ENCODE results near the gene ZMYM2. TPM values are rescaled to one million over a fixed set of nuclear protein-coding genes. Genes with fewer than 3 reads are reported as not detected.
A peak's percentile ranks its signal among the peaks of the same experiment; 100 is the strongest.

ZMYM2 gene
- total RNA-seq (2022) (91.1 and 101 TPM in 2 replicates), Bru-seq, nascent RNA (percentile 97 among the genes with signal in this experiment), BruChase-seq, experiment 1, labeled RNA remaining after a 2-hour chase (percentile 96 among the genes with signal in this experiment), BruChase-seq, experiment 2, labeled RNA remaining after a 6-hour chase (percentile 92 among the genes with signal in this experiment)
- long read RNA-seq, full-length matches to known transcripts: 2 of 28 reads
- long read RNA-seq, partial matches to known transcripts: 11 of 28 reads
- long read RNA-seq, other reads (novel, unspliced or antisense): 15 of 28 reads

- Mint-ChIP-seq H3K4me3 (ENCODE audit: unreplicated experiment) (peak within 1 kb of the TSS; percentile 99), H3K36me3 (ENCODE audit: insufficient read depth, unreplicated experiment) (peaks cover 52% of the 10 kb centered on the region), H3K27me3 (ENCODE audit: insufficient read depth, unreplicated experiment) (no peaks in the 10 kb centered on the region), H3K27ac (ENCODE audit: unreplicated experiment) (peak within 1 kb of the TSS; percentile 96), H3K4me1 (ENCODE audit: low read depth, unreplicated experiment) (peaks cover 7% of the 10 kb centered on the region), H3K9me3 (ENCODE audit: unreplicated experiment) (no peaks in the 10 kb centered on the region)
- POLR2A ChIA-PET: interaction anchor here (1.0 kb wide), 1 partner anchor 94 kb away, joined by 3 read pairs; no protein-coding TSS in a partner anchor
- BruUV-seq (replicated peaks): no TSS peak
- H3K4me3 ChIP-seq (ENCODE audit: low read depth, low read length): peak within 1 kb of the TSS; percentile 91
- H3K27me3 ChIP-seq (replicated peaks; ENCODE audit: control insufficient read depth, insufficient read depth, low read length): no peaks in the 10 kb centered on the region
- TF ChIP-seq, protein P1, sequence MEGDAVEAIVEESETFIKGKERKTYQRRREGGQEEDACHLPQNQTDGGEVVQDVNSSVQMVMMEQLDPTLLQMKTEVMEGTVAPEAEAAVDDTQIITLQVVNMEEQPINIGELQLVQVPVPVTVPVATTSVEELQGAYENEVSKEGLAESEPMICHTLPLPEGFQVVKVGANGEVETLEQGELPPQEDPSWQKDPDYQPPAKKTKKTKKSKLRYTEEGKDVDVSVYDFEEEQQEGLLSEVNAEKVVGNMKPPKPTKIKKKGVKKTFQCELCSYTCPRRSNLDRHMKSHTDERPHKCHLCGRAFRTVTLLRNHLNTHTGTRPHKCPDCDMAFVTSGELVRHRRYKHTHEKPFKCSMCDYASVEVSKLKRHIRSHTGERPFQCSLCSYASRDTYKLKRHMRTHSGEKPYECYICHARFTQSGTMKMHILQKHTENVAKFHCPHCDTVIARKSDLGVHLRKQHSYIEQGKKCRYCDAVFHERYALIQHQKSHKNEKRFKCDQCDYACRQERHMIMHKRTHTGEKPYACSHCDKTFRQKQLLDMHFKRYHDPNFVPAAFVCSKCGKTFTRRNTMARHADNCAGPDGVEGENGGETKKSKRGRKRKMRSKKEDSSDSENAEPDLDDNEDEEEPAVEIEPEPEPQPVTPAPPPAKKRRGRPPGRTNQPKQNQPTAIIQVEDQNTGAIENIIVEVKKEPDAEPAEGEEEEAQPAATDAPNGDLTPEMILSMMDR (IDR thresholded peaks at IDR 0.05; ENCODE audit: insufficient read depth in 1 of 2, low read depth in 1 of 2, low read length in 1 of 2, severe bottlenecking in 1 of 2, unreplicated experiment in 1 of 2): no peak
- H3K9me3 ChIP-seq: no peaks in the 10 kb centered on the region
- CTCF ChIA-PET: interaction anchor here (0.6 kb wide), 1 partner anchor 31 kb away, joined by 3 read pairs; no protein-coding TSS in a partner anchor
- no peaks in the 10 kb centered on the region for H3K36me3 ChIP-seq (ENCODE audit: control insufficient read depth, insufficient read depth, low read length)
- peak; percentile 99 to 100 for DNase-seq
- H3K4me1 ChIP-seq: peaks cover 5% of the 10 kb centered on the region
- intact Hi-C loops (cut with micrococcal nuclease; ENCODE audit: unreplicated experiment): loop anchor here (2.0 to 10.0 kb wide), 2 partner anchors 96 to 364 kb away; partner anchors contain the start of gene ZMYM5
Measured at GRCh38 chr13:19958155-19959111, at the start of gene ZMYM2. Gene ZMYM2 (plus strand): TSS chr13:19958727. CDS start chr13:19993073, 34,346 bp downstream.

- Mint-ChIP-seq H3K36me3 (ENCODE audit: insufficient read depth, unreplicated experiment) (no peaks in the 10 kb centered on the region), H3K4me3 (ENCODE audit: unreplicated experiment) (no peak overlapping the region), H3K9me3 (ENCODE audit: unreplicated experiment) (no peaks in the 10 kb centered on the region), H3K27me3 (ENCODE audit: insufficient read depth, unreplicated experiment) (no peaks in the 10 kb centered on the region), H3K27ac (ENCODE audit: unreplicated experiment) (no peak overlapping the region), H3K4me1 (ENCODE audit: low read depth, unreplicated experiment) (no peaks in the 10 kb centered on the region)
- no peak for DNase-seq
- BruUV-seq (replicated peaks): no TSS peak
- H3K9me3 ChIP-seq: no peaks in the 10 kb centered on the region
- intact Hi-C loops (cut with micrococcal nuclease; ENCODE audit: unreplicated experiment): no loop called here
- ChIA-PET POLR2A (no interaction called here), CTCF (interaction anchor here (0.6 kb wide), 1 partner anchor 254 kb away, joined by 4 read pairs; no protein-coding TSS in a partner anchor)
- H3K4me3 ChIP-seq (ENCODE audit: low read depth, low read length): no peak overlapping the region
- no peaks in the 10 kb centered on the region for H3K27me3 ChIP-seq (replicated peaks; ENCODE audit: control insufficient read depth, insufficient read depth, low read length)
- H3K36me3 ChIP-seq (ENCODE audit: control insufficient read depth, insufficient read depth, low read length): no peaks in the 10 kb centered on the region
- peaks cover 6% of the 10 kb centered on the region; the same call in 1 of the 2 replicates for H3K4me1 ChIP-seq
- TF ChIP-seq, protein P1 (IDR thresholded peaks at IDR 0.05; ENCODE audit: insufficient read depth in 1 of 2, low read depth in 1 of 2, low read length in 1 of 2, severe bottlenecking in 1 of 2, unreplicated experiment in 1 of 2): no peak
Measured at GRCh38 chr13:19910336-19911072, 48.0 kb upstream of the ZMYM2 start.

Data from Caco-2 (cell line).